RWPE1 (cell line): ENCODE results near the gene SMOC2.

Experiments
- CTCF ChIA-PET: fragments of 350-600 bp; sonication (Branson Sonifier 250); formaldehyde crosslinking; extraction: SDS; loops from one replicate; lab custom pipeline; 2021; lab: Yijun Ruan, JAX
- POLR2A ChIA-PET: fragments of 400-600 bp; formaldehyde crosslinking; extraction: SDS; loops from one replicate; lab custom pipeline; 2020; ENCODE audit warnings: antibody characterized with exemption; ENCODE audit not compliant: low non-redundant PET; lab: Yijun Ruan, JAX
- DNase-seq: peaks from one replicate; pipeline ENCODE4 v3.0.0; 2012; ENCODE audit warnings: low spot score
- H3K27ac ChIP-seq: fragments of 450-650 bp; 2 replicates; pipeline ENCODE4 v1.5.1; 2017
- TF ChIP-seq, protein P1 (sequence below): fragments of 450-650 bp; conservative IDR thresholded peaks from 2 replicates; pipeline ENCODE4 v1.5.1; 2017; ENCODE audit warnings: low read depth, mild to moderate bottlenecking

SMOC2 gene

GRCh38 chr6:168619560-168620314, 178.8 kb downstream of the SMOC2 start:
- H3K27ac ChIP-seq, result no peak overlapping the region
- POLR2A ChIA-PET, result no interaction called here
- TF ChIP-seq, protein P1, sequence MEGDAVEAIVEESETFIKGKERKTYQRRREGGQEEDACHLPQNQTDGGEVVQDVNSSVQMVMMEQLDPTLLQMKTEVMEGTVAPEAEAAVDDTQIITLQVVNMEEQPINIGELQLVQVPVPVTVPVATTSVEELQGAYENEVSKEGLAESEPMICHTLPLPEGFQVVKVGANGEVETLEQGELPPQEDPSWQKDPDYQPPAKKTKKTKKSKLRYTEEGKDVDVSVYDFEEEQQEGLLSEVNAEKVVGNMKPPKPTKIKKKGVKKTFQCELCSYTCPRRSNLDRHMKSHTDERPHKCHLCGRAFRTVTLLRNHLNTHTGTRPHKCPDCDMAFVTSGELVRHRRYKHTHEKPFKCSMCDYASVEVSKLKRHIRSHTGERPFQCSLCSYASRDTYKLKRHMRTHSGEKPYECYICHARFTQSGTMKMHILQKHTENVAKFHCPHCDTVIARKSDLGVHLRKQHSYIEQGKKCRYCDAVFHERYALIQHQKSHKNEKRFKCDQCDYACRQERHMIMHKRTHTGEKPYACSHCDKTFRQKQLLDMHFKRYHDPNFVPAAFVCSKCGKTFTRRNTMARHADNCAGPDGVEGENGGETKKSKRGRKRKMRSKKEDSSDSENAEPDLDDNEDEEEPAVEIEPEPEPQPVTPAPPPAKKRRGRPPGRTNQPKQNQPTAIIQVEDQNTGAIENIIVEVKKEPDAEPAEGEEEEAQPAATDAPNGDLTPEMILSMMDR, result no peak
- DNase-seq, result no peak
- CTCF ChIA-PET, result interaction anchor here (0.5 kb wide), 1 partner anchor 49 kb away, joined by 3 read pairs; no protein-coding TSS in a partner anchor

GRCh38 chr6:168620578-168620977, 179.6 kb downstream of the SMOC2 start:
- ChIA-PET CTCF (no interaction called here), POLR2A (no interaction called here)
- TF ChIP-seq, protein P1, result no peak
- DNase-seq, result no peak
- H3K27ac ChIP-seq, result no peak overlapping the region

GRCh38 chr6:168623736-168624135, 182.8 kb downstream of the SMOC2 start:
- POLR2A ChIA-PET, result no interaction called here

DNA sequence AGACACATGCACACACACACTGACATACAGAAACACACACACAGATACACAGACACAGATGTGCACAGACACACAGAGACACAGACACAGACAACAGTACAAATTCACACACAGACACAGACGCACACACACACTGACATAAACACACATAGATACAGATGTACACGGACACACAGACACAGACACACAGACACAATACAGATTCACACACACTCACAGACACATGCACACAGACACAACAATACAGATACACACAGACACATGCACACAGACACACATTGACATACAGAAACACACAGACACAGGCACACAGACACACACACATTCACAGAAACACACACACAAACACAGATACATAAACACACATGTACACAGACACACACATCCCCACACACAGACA, 183.6 kb downstream of the SMOC2 start:
- no peak for DNase-seq
- ChIA-PET CTCF (no interaction called here), POLR2A (no interaction called here)
- no peak overlapping the region for H3K27ac ChIP-seq
- TF ChIP-seq, protein P1, result no peak

More at GRCh38 chr6:168623736-168624135, 182.8 kb downstream of the SMOC2 start:
- DNase-seq, result no peak
- TF ChIP-seq, protein P1, result no peak
- CTCF ChIA-PET, result no interaction called here
- no peak overlapping the region for H3K27ac ChIP-seq

- no peak overlapping the region for H3K27ac ChIP-seq
- POLR2A ChIA-PET, result no interaction called here
- TF ChIP-seq, protein P1, result no peak
- no peak for DNase-seq
- CTCF ChIA-PET, result no interaction called here
These were observed 184.0 kb downstream of the SMOC2 start for GRCh38 chr6:168624948-168625347.

- POLR2A ChIA-PET, result no interaction called here
- TF ChIP-seq, protein P1, result no peak
- DNase-seq, result no peak
- CTCF ChIA-PET, result no interaction called here
- no peak overlapping the region for H3K27ac ChIP-seq
These were observed 184.6 kb downstream of the SMOC2 start for GRCh38 chr6:168625602-168626001.
